NCI-H128 (cell line): ENCODE data around the gene CCDC188.

Source experiments
- DNase-seq: peaks from one replicate; lab custom pipeline; 2025; ENCODE audit not compliant: unreplicated experiment; lab: John Stamatoyannopoulos, UW

The CCDC188 gene

DNA sequence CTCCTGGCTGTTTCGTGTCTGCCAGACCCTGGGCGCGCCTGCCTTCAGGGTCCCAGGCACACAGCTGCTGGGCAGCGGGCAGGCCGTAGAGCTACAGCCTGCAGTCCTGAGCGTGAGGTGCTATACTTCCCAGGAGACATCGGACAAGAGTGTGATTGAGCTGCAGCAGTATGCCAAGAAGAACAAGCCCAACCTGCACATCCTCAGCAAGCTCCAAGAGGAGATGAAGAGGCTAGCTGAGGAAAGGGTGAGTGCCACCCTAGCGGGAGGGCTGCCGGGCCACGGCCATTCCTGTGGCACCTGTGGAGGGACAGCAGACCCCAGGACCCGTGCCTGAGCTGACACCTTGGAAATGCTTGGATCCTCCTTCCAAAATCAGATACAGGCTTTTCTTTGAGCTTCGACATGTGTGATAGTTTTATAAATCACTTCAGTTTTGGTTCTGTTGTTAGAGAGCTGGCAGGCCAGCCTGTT, 42.1 kb downstream of the CCDC188 start:
- no peak for DNase-seq

DNA sequence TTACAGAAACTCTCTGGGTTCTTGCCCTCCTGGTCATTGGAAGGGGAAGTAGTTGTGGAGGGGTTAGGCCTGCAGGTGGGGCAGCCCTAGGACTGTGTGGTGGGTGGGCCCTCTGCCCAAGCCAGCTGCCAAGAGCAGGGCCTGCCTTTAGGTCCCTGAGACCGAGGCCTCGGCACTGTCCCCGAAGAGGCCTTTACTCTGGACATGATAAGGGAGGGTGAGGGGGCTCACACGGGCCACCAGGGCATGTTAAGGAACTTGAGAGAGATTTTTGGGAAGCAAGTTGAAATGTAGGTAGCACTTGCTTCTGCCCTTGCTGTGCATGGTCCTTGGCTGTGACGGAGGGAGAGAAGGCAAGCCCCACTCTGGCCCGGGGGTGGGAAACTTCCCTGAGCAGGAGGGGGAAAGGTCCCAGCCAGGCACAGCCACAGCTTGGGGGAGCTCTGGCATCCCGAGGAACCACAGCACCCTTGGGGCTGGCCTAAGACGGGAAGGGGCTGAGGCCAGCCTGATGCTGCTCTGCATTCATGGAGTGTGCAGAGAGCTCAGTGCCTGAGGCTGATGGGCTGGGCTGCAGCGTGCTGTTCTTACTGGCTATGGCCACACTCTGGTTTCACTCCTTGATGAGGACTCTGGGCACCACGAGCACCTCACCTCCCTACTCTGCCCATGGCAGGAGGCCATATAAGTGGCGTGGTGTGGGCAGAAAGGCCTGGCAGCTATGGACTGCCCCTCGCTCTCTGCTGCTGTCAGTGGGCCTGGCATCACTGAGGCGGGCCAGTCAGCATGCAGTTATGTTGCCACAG, 42.7 kb downstream of the CCDC188 start:
- no peak for DNase-seq

GRCh38 chr22:20107471-20107901, 43.4 kb downstream of the CCDC188 start:
- DNase-seq: no peak

DNA sequence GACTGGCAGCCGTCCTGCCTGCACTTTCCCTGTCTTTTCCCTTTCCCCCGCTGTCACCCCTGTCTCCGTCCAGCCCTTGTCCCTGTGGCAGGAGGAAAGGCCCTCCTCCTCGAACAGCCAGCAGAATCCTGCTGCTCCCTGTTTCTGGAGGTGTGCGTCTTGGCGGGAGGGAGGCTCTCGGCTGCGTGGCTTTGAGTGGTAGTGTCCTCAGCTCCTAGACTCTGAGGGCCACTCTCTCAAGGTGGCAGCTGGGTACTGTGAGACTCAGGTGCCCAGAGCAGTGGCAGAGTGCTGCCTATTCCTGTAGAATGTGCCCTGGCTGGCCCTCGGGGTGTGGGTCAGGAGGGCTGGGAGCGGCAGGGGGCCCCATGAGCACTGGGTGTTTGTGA, 44.0 kb downstream of the CCDC188 start:
- DNase-seq: no peak

DNA sequence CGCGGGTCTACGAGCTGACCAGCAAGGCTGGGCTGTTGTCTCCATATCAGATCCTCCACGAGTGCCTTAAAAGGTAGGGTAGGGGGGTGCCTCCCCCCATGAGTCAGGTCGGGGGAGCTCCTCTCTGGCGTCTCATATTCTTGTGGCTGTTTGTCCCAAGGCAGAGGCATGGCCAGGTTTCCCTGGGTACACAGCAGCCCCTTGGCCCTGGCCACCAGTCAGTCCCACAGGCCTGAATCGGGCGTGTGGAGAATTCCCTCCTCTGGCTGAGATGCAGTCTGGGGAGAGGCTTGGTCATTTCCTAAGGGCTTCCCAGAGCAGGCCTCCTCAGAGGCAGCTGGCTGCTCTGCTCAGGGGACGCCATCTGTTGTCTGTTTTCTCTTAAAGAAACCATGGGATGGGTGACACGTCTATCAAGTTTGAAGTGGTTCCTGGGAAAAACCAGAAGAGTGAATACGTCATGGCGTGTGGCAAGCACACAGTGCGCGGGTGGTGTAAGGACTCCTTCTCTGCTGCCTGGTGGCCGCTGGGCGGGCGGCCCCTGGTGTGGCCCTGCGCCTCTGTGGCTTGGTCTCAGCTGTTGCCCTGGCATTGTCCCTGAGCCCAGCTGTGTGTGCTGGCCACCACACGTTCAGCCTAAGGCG, 44.5 kb downstream of the CCDC188 start:
- DNase-seq: no peak

GRCh38 chr22:20105456-20106204, 45.2 kb downstream of the CCDC188 start:
- no peak for DNase-seq

DNA sequence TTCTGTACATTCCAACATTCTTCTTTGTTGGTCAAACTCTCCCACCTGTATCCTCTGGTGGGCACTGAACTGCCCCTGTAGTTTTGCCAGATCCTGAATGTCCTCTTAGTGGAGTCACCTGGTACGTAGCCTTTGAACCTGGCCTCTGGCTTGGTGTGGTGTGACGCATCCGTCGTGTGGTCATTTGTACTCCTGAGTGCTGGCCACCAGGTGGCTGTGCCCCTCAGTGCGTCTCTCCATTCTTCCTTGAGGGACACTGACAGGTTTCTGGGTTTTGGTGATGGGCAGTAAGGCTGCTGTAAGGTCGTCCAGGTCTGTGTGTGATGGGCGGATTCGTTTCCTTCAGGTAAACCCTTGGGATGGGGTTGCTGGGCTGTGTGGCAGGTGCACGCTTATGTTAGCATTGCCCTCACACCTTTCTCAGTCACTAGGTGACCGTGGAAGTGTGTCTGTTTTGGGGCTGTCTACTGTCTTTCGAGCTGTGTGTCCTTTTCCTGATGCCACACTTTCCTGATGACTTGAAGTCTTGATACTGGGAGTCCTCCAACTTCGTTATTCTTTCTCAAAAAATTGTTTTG, 48.6 kb downstream of the CCDC188 start:
- DNase-seq: no peak

DNA sequence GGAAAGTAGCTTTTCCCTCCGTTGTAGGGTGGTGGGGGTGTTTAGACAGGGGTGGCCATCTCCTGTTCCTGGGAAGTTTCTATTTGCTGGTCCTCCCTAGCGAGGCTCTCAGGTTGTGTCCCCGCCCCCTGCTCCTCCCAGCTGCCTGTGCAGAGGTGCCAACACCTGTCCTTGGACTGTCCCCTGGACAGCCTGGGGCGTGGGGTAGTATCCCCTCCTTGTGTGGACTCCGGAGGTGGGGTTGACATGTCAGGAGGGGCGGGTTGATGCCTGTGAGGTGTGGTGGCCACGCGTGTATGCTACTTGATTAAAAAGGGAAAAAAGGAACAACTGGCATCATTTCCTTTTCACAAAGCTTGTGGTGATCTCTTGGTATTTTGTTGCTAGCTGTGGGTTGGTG, 49.2 kb downstream of the CCDC188 start:
- DNase-seq: no peak

DNA sequence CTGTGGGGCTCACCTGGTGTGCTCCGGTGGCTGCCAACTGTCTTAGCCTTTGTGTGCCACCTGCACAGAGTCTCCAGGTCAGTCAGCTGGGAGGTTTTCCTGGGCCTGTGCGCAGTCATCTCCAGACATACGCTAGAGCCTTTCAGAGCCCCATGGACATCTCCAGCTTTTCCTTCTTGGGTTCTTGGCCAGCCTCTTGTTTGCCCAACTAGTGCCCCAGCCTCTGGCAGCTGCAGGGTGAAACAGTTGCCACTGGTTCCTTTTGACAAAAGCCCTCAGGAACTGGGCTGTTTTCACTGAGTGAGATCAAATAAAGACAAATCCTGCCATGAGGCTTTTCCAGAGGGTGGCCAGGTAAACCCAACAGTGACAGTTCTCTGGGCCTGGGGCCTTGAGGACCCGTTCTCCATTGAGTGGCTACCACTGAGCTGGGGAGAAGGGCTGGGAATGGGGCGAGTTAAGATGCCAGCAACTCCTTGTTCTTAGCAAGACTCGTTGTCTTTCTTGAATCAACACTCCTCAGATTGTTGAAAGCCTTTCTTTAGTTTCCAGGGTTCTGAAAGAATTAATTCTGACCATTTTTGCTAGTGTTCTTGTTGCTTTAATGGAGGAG, 51.6 kb downstream of the CCDC188 start:
- no peak for DNase-seq
